Panc1 (cell line): Measurements from ENCODE around the gene NLN.

Source experiments
- POLR2AphosphoS5 ChIP-seq: IDR thresholded peaks from 2 replicates; pipeline ENCODE4 v1.6.1; 2012; ENCODE audit warnings: mild to moderate bottlenecking, low read depth, low read length, moderate library complexity
- SIN3A ChIP-seq: IDR thresholded peaks from 2 replicates; pipeline ENCODE4 v1.6.1; 2012; ENCODE audit warnings: low read depth, mild to moderate bottlenecking, low read length, moderate library complexity, borderline replicate concordance; ENCODE audit not compliant: insufficient read depth
- TCF7L2 ChIP-seq: IDR thresholded peaks from 2 replicates; pipeline ENCODE4 v1.6.1; 2011; ENCODE audit warnings: mild to moderate bottlenecking, low read depth, low read length, inconsistent platforms
- TF ChIP-seq, protein P1 (sequence below): fragments of 450-650 bp; IDR thresholded peaks from 2 replicates; pipeline ENCODE4 v1.5.1; 2017; ENCODE audit warnings: mild to moderate bottlenecking

DNA sequence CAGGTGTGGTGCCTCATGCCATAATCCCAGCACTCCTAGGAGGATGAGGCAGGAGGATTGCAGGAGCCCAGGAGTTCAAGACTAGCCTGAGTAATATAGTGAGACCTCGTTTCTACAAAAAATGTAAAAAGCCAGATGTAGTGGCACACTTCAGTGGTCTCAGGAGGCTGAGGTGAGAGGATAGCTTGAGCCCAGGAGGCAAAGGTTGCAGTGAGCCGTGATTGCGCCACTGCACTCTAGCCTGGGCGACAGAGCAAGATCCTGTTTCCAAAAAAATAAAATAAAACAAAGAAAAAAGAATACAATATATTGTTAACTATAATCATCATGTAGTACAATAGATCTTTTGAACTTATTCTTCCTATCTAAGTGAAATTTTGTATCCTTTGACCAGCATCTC, 16.3 kb downstream of the NLN start:
- TF ChIP-seq, protein P1, sequence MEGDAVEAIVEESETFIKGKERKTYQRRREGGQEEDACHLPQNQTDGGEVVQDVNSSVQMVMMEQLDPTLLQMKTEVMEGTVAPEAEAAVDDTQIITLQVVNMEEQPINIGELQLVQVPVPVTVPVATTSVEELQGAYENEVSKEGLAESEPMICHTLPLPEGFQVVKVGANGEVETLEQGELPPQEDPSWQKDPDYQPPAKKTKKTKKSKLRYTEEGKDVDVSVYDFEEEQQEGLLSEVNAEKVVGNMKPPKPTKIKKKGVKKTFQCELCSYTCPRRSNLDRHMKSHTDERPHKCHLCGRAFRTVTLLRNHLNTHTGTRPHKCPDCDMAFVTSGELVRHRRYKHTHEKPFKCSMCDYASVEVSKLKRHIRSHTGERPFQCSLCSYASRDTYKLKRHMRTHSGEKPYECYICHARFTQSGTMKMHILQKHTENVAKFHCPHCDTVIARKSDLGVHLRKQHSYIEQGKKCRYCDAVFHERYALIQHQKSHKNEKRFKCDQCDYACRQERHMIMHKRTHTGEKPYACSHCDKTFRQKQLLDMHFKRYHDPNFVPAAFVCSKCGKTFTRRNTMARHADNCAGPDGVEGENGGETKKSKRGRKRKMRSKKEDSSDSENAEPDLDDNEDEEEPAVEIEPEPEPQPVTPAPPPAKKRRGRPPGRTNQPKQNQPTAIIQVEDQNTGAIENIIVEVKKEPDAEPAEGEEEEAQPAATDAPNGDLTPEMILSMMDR = no peak
- no peak for TF ChIP-seq POLR2AphosphoS5
- TF ChIP-seq SIN3A = no peak
- no peak for TF ChIP-seq TCF7L2
